ENCODE measurements around the gene PLA2G5.
"Not testable (repeated sequence)": the region's sequence is repeated elsewhere in the genome, so short reads cannot be mapped to it uniquely, and the experiment has no call there.

PLA2G5 gene

GRCh38 chr1:20123722-20124455 lies 53.9 kb downstream of the PLA2G5 start:
- no peak for DNase-seq

GRCh38 chr1:20124456-20125057 lies 54.6 kb downstream of the PLA2G5 start:
- DNase-seq: no peak

GRCh38 chr1:20125100-20125499 lies 55.1 kb downstream of the PLA2G5 start:
- no peak for DNase-seq

GRCh38 chr1:20126041-20126805 lies 56.2 kb downstream of the PLA2G5 start:
- DNase-seq: no peak

GRCh38 chr1:20126806-20127440 lies 56.9 kb downstream of the PLA2G5 start:
- no peak for DNase-seq

GRCh38 chr1:20130518-20130917 lies 60.5 kb downstream of the PLA2G5 start:
- not testable (repeated sequence) for DNase-seq

GRCh38 chr1:20134995-20135394 lies 65.0 kb downstream of the PLA2G5 start:
- DNase-seq: no peak

GRCh38 chr1:20136249-20136648 lies 66.3 kb downstream of the PLA2G5 start:
- no peak for DNase-seq

- no peak for DNase-seq
These were observed 67.1 kb downstream of the PLA2G5 start for GRCh38 chr1:20137055-20137454.

GRCh38 chr1:20137604-20138003 lies 67.6 kb downstream of the PLA2G5 start:
- DNase-seq: no peak

- no peak for DNase-seq
These were observed 68.4 kb downstream of the PLA2G5 start for GRCh38 chr1:20138346-20138745.

GRCh38 chr1:20138961-20139550 lies 69.1 kb downstream of the PLA2G5 start, which contains the start of gene PLA2G2F:
PLA2G2F (plus strand) TSS chr1:20139323; CDS start chr1:20139428, 105 bp downstream.
- DNase-seq: no peak

- DNase-seq: no peak
These were observed 70.0 kb downstream of the PLA2G5 start for GRCh38 chr1:20139776-20140612.

GRCh38 chr1:20141001-20141400 lies 71.0 kb downstream of the PLA2G5 start:
- no peak for DNase-seq

- DNase-seq: no peak
These were observed 71.5 kb downstream of the PLA2G5 start for GRCh38 chr1:20141466-20141865.
